IgD-negative memory B cell (primary cell): ENCODE results near the gene PASK. TPM values are rescaled to one million over a fixed set of nuclear protein-coding genes. Genes with fewer than 3 reads are reported as not detected.

ENCODE experiments used
- H3K27ac Mint-ChIP-seq, 3 donors: one replicate each; pipeline ENCODE4 v1.8.0; 2020 to 2022; ENCODE audit warnings: mild to moderate bottlenecking in 3 of 3, mixed read lengths in 3 of 3, moderate library complexity in 1 of 3
- H3K27me3 Mint-ChIP-seq: one replicate; pipeline ENCODE4 v1.8.0; 2021; ENCODE audit warnings: mixed read lengths
- H3K36me3 Mint-ChIP-seq: one replicate; pipeline ENCODE4 v1.8.0; 2020; ENCODE audit warnings: mild to moderate bottlenecking, mixed read lengths
- H3K4me1 Mint-ChIP-seq, 3 donors: one replicate each; pipeline ENCODE4 v1.8.0; 2020 to 2022; ENCODE audit warnings: mixed read lengths in 3 of 3, mild to moderate bottlenecking in 1 of 3
- H3K4me3 Mint-ChIP-seq, 4 donors: one replicate each; pipeline ENCODE4 v1.8.0; 2020 to 2022; ENCODE audit warnings: mild to moderate bottlenecking in 4 of 4, mixed read lengths in 4 of 4, moderate library complexity in 3 of 4
- H3K9me3 Mint-ChIP-seq, 3 donors: one replicate each; pipeline ENCODE4 v1.8.0; 2020 to 2021; ENCODE audit warnings: mixed read lengths in 3 of 3, mild to moderate bottlenecking in 1 of 3
- polyA plus RNA-seq: library from polyadenylated mRNA; unstranded; fragments of 300-500 nt; fragmentation: Illumina TruSeq; gene quantifications from one replicate; pipeline ENCODE4 v1.2.3, GENCODE V29; 2021

Gene PASK
- polyA plus RNA-seq, 1 donor from 2014 or later: 10.3 TPM

- Mint-ChIP-seq H3K36me3 (peaks cover 25% of the 10 kb centered on the region), H3K4me1 (peaks cover 13 to 22% (median 18%) of the 10 kb centered on the region in 3 donors), H3K27me3 (no peaks in the 10 kb centered on the region), H3K9me3 (peaks cover 0 to 5% (median 3%) of the 10 kb centered on the region in 3 donors), H3K4me3 (peak overlapping the region in 1 of 4 donors; percentile 71), H3K27ac (no peak overlapping the region)
Measured at GRCh38 chr2:241116606-241117560, 32.4 kb downstream of the PASK start.

- Mint-ChIP-seq H3K4me1 (peaks cover 27 to 33% (median 32%) of the 10 kb centered on the region in 3 donors), H3K36me3 (peaks cover 15% of the 10 kb centered on the region), H3K4me3 (no peak overlapping the region), H3K27me3 (no peaks in the 10 kb centered on the region), H3K9me3 (no peaks in the 10 kb centered on the region), H3K27ac (peak overlapping the region in 1 of 3 donors; percentile 35)
Measured at GRCh38 chr2:241115361-241115760, 33.9 kb downstream of the PASK start.

- Mint-ChIP-seq H3K27me3 (no peaks in the 10 kb centered on the region), H3K36me3 (peaks cover 15% of the 10 kb centered on the region), H3K9me3 (no peaks in the 10 kb centered on the region), H3K4me1 (peaks cover 31 to 38% (median 37%) of the 10 kb centered on the region in 3 donors), H3K27ac (peak overlapping the region in 2 of 3 donors; percentile 35 to 59), H3K4me3 (peak overlapping the region in 1 of 4 donors; percentile 41)
Measured at GRCh38 chr2:241114836-241115235, 34.4 kb downstream of the PASK start.

- H3K27ac Mint-ChIP-seq: peak overlapping the region; percentile 88 to 99 (median 92)
- H3K4me1 Mint-ChIP-seq: peaks cover 33 to 51% (median 47%) of the 10 kb centered on the region in 3 donors
- H3K27me3 Mint-ChIP-seq: no peaks in the 10 kb centered on the region
- peaks cover 0 to 1% (median 0%) of the 10 kb centered on the region in 3 donors for H3K9me3 Mint-ChIP-seq
- H3K4me3 Mint-ChIP-seq: peak overlapping the region; percentile 67 to 89 (median 79)
- H3K36me3 Mint-ChIP-seq: peaks cover 15% of the 10 kb centered on the region
Measured at GRCh38 chr2:241112592-241112991, 36.7 kb downstream of the PASK start.

GRCh38 chr2:241112046-241112445 lies 37.2 kb downstream of the PASK start:
- peak overlapping the region; percentile 88 to 99 (median 92) for H3K27ac Mint-ChIP-seq
- H3K36me3 Mint-ChIP-seq: peaks cover 14% of the 10 kb centered on the region
- peaks cover 0 to 1% (median 0%) of the 10 kb centered on the region in 3 donors for H3K9me3 Mint-ChIP-seq
- H3K4me3 Mint-ChIP-seq: peak overlapping the region; percentile 67 to 89 (median 79)
- peaks cover 33 to 50% (median 46%) of the 10 kb centered on the region in 3 donors for H3K4me1 Mint-ChIP-seq
- H3K27me3 Mint-ChIP-seq: no peaks in the 10 kb centered on the region

GRCh38 chr2:241111440-241111805 lies 37.8 kb downstream of the PASK start:
- Mint-ChIP-seq H3K36me3 (peaks cover 11% of the 10 kb centered on the region), H3K4me1 (peaks cover 33 to 50% (median 46%) of the 10 kb centered on the region in 3 donors), H3K4me3 (peak overlapping the region; percentile 67 to 89 (median 79)), H3K27me3 (no peaks in the 10 kb centered on the region), H3K27ac (peak overlapping the region; percentile 88 to 99 (median 92)), H3K9me3 (peaks cover 0 to 1% (median 0%) of the 10 kb centered on the region in 3 donors)

GRCh38 chr2:241110607-241111439 lies 38.4 kb downstream of the PASK start:
- H3K27ac Mint-ChIP-seq: peak overlapping the region; percentile 88 to 99 (median 92)
- H3K4me3 Mint-ChIP-seq: peak overlapping the region; percentile 67 to 89 (median 79)
- no peaks in the 10 kb centered on the region for H3K27me3 Mint-ChIP-seq
- H3K36me3 Mint-ChIP-seq: peaks cover 6% of the 10 kb centered on the region
- H3K9me3 Mint-ChIP-seq: peaks cover 0 to 1% (median 0%) of the 10 kb centered on the region in 3 donors
- peaks cover 33 to 50% (median 46%) of the 10 kb centered on the region in 3 donors for H3K4me1 Mint-ChIP-seq

- H3K36me3 Mint-ChIP-seq: peaks cover 6% of the 10 kb centered on the region
- peaks cover 33 to 49% (median 46%) of the 10 kb centered on the region in 3 donors for H3K4me1 Mint-ChIP-seq
- H3K27ac Mint-ChIP-seq: peak overlapping the region; percentile 88 to 99 (median 92)
- H3K4me3 Mint-ChIP-seq: peak overlapping the region; percentile 55 to 89 (median 76)
- H3K27me3 Mint-ChIP-seq: no peaks in the 10 kb centered on the region
- peaks cover 0 to 1% (median 0%) of the 10 kb centered on the region in 3 donors for H3K9me3 Mint-ChIP-seq
Measured at GRCh38 chr2:241110089-241110606, 39.1 kb downstream of the PASK start.

- peaks cover 0 to 1% (median 0%) of the 10 kb centered on the region in 3 donors for H3K9me3 Mint-ChIP-seq
- H3K27ac Mint-ChIP-seq: peak overlapping the region; percentile 88 to 99 (median 92)
- peaks cover 33 to 49% (median 43%) of the 10 kb centered on the region in 3 donors for H3K4me1 Mint-ChIP-seq
- H3K36me3 Mint-ChIP-seq: peaks cover 2% of the 10 kb centered on the region
- peak overlapping the region; percentile 60 to 89 (median 80) for H3K4me3 Mint-ChIP-seq
- H3K27me3 Mint-ChIP-seq: no peaks in the 10 kb centered on the region
Measured at GRCh38 chr2:241109210-241110088, 39.8 kb downstream of the PASK start.

GRCh38 chr2:241108271-241109209 lies 40.7 kb downstream of the PASK start:
- H3K9me3 Mint-ChIP-seq: peaks cover 0 to 1% (median 0%) of the 10 kb centered on the region in 3 donors
- H3K27ac Mint-ChIP-seq: peak overlapping the region; percentile 88 to 96 (median 92)
- peaks cover 33 to 49% (median 43%) of the 10 kb centered on the region in 3 donors for H3K4me1 Mint-ChIP-seq
- no peaks in the 10 kb centered on the region for H3K27me3 Mint-ChIP-seq
- peaks cover 2% of the 10 kb centered on the region for H3K36me3 Mint-ChIP-seq
- peak overlapping the region; percentile 34 to 89 (median 76) for H3K4me3 Mint-ChIP-seq

GRCh38 chr2:241107031-241107783 lies 42.1 kb downstream of the PASK start:
- no peaks in the 10 kb centered on the region for H3K27me3 Mint-ChIP-seq
- peak overlapping the region in 2 of 4 donors; percentile 34 to 89 for H3K4me3 Mint-ChIP-seq
- H3K4me1 Mint-ChIP-seq: peaks cover 38 to 46% (median 40%) of the 10 kb centered on the region in 3 donors
- peak overlapping the region; percentile 57 to 94 (median 65) for H3K27ac Mint-ChIP-seq
- H3K9me3 Mint-ChIP-seq: peaks cover 0 to 1% (median 0%) of the 10 kb centered on the region in 3 donors
- peaks cover 2% of the 10 kb centered on the region for H3K36me3 Mint-ChIP-seq

GRCh38 chr2:241105641-241106040 lies 43.6 kb downstream of the PASK start:
- H3K4me3 Mint-ChIP-seq: peak overlapping the region in 1 of 4 donors; percentile 34
- peaks cover 33 to 35% (median 34%) of the 10 kb centered on the region in 3 donors for H3K4me1 Mint-ChIP-seq

More at GRCh38 chr2:241105641-241106040, 43.6 kb downstream of the PASK start:
- Mint-ChIP-seq H3K36me3 (peaks cover 2% of the 10 kb centered on the region), H3K27ac (peak overlapping the region in 2 of 3 donors; percentile 59 to 67), H3K27me3 (no peaks in the 10 kb centered on the region), H3K9me3 (peaks cover 0 to 1% (median 0%) of the 10 kb centered on the region in 3 donors)
